Effector CD4-positive, alpha-beta T cell (primary cell): ENCODE results near the gene EGF.

Experiments
- DNase-seq: peaks from one replicate; pipeline ENCODE4 v3.0.0-alpha.2; 2020

Gene EGF

DNA sequence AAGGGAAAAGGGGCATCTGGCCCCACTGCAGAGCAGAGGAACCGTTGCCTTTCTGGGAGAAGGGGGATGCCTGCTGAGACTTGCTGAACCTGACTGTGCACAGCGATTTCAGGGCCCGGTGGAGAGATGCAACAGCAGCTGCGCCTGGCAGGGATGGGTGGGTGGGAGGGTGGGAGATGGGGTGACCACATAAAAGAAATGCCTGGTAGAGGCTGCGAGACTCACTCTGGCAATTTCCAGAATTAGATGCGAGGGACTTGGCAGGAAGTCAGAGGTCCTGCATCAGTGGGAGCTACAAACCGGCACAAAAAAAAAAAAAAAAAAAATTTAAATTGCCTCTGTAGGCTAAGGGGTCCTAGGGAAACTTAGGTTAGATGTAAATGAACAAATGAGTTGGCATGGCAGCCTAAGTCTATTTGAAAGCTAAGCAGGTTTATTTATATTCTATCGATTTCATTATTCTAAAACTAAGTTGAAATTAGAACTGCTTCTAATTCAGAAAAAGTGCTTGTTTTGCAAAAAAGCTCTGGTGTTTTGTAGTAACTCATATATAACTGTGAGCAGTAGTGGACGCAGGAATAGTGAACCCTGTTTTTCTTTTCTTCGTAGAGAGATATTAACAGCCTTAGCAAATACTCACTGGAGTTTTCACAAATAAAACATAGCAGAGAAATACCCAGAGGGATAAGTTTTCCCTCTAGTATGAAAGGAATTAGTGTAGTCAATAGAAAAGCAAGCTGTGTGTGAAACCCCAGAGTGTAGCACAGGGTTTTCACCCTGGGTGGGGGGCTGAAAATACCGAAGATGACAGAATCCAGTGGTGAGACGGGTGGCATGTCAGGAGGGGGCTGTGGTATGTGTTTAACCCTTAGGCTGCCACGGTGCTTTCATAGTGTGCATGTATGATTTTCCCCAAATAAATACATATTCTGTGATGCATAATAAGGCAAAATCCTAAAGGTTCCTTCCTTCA is 130.1 kb downstream of the EGF start:
- no peak for DNase-seq

DNA sequence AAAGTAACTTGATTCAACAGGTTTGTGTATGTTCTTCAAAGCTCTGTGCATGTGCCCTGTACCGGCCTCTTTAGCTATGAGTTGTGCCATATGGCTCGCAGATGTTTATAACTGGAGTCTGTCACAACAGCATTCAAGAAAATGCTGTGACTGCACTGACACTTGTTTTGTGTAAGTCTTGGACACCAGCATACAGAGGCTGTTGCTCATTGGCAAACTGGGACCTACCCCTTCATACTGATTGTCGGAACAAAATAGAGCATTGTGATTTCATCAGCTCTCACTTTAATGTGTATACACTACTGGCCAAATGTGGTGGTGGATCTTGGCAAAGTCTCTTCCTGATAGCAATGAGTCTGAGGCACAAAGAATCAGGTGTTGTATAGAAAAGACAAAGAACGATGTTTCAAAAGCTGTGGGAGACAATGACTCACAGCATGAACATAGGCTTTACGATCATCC is 133.9 kb downstream of the EGF start:
- no peak for DNase-seq

DNA sequence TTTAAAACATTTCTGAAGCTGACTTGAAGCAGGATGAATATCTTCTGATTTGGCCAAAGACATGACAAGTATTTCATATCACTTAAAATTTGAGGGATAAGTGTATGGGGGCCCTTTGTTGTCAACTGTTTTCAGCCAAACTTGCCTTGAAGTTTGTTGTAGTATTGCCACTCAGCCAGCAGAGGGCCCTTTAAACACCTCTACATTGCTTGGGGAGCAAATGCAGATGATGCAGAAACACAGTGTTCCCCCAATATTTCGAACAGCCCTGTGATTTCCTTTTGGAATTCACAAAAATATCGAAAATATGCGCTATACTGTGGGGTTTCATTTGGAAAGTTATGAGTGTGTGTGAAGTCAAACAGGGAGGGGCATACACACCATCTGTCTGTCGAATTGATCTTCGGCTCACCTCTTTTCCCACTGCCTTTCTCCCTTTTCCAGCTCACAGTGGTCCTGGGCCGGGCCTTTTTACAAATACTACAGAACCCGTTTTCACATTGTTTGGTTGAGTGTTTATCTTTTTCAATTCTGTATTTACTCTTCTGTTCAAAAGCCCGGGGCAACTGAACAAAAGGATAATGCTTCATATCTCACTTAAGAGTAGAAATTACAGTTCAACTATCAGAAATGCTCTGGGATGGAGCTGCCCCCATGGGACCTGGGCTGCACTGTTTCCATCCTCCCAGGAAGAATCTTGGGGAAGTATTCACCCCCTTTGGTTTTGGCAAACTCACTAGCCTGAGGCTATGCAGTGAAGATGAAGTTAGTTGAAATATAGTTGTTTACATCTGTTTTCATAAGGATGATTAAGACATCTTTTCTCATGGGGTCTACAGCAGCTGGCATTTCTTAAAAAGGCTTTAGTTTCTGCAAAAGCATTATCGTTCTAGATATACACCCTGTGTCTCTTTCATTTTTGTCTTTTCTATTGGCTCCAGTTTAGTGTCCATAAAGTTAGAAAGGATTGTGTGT is 137.6 kb downstream of the EGF start:
- DNase-seq, result peak; percentile 29

DNA sequence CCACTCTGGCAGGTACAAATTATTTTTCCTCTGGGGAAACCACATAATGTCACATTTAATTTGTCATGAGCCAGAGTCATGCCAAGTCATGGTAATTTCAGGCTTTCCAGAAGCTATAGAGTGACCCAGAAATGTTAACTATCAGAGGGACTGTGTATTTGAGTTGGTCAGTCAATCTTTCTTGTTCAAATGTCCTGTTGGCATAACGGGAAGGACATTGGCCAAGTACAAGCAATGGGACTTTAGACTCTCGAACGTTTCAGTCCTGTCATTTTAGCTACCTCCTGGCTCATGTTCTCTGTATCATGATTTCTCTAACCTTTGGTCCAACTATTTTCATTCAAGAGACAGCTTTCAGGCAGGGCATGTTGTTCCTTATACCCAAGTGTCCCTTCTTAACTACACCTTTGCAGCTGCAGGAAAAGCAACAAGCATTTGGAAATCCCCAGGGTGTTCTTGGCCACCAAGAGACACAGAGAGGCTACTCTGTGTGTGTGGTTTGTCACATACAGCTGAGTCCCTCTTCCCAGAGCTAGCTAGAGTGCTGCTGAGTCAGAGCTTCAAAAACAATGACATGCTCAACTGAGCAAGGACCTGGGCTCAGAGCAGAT is 142.6 kb downstream of the EGF start:
- DNase-seq, result no peak

DNA sequence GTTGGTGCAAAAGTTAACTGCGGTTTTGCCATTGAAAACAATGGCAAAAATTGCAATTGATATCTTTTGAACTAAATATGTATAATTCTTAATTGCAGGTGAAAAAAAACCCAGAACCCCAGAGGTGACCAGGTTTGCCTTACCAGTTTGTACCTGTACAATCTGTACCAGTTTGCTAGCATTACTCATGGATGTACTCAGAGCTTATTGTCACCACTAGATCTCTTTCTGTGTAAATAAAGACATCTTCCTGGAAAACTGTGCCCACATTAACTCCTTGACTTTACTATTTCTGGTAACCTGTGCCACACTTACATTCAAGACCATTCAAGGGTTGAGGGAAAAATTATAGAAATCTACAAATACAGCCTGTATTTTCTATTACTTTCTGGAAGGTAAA is 146.0 kb downstream of the EGF start:
- no peak for DNase-seq

DNA sequence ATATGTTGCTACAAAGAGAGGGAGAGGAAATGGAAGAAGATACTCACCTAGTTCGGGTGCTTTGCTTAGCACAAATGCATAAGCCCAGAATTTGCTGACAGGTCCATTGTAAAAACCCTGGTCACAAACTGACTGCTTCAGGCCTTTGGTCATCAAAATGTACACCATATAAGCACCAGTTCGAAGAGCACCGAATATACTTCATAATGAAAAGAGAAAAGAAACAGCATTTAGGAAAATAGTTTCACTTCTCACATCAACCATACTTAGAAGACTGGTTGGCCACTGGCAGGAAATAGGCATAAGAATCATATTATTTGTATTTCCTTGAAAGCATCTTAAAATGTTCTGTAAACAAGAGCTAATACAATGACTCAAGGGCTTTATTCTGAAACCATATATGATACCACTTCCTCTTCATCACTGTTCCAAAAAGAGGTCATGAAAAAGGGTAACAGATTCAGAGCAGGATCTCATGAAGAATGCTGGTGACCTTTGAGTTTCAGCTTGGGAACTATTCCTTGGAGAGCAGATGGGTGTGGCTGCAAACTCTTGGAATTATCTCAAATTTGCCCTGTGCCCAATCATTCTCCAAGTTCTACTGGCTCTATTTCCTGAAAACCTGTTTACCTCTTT is 147.0 kb downstream of the EGF start:
- no peak for DNase-seq

DNA sequence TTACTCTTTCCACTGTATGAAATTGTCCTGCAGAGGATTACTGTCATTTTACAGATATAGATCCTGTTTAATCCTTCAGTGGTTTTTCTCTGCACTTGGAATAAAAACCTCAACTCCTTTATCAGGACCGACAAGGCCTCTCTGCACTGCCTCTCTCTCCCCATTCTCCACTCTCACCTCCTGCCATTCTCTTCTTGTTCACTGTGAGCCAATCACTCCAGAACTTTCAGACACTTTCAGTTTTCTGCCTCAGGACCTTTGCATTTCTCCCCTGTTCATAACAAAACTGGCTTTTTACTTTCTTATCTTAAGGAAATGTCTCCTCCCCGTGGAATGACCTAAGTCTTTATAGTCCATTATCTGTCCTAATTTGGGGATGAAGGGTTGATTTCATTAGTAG is 148.4 kb downstream of the EGF start:
- no peak for DNase-seq
